B cell (primary cell): ENCODE measurements around the gene CLCF1. TPM values are rescaled to one million over a fixed set of nuclear protein-coding genes. Genes with fewer than 3 reads are reported as not detected.

Experiments used
- ATAC-seq: fragments of 200-7000 bp; cut with Tn5 transposase; one replicate; pipeline ENCODE4 v1.10.0; 2021; ENCODE audit warnings: low read depth, mild to moderate bottlenecking, moderate number of reproducible peaks, moderate library complexity
- CTCF ChIA-PET: fragments of 350-600 bp; sonication (Branson Sonifier 250); formaldehyde crosslinking; loops from one replicate; lab custom pipeline; 2021; ENCODE audit warnings: antibody characterized with exemption, inconsistent platforms; lab: Charles Lee
- POLR2A ChIA-PET: fragments of 350-600 bp; sonication (Branson Sonifier 250); formaldehyde crosslinking; loops from one replicate; lab custom pipeline; 2021; ENCODE audit warnings: antibody characterized with exemption; lab: Charles Lee
- DNase-seq: peaks from one replicate; pipeline ENCODE4 v3.0.0; 2013
- H2AFZ ChIP-seq: 2 replicates; pipeline ENCODE4 v1.6.1; 2012; ENCODE audit warnings: mild to moderate bottlenecking, low read depth, low read length; ENCODE audit not compliant: insufficient read depth, poor library complexity, severe bottlenecking
- H3K27ac ChIP-seq, 2 donors: 1 replicate in 1 of 2; 2 replicates in 1 of 2; pipeline ENCODE4 v1.5.1; 2012 to 2013; ENCODE audit warnings: low read length in 2 of 2, mild to moderate bottlenecking in 2 of 2, moderate library complexity in 1 of 2
- H3K27me3 ChIP-seq, 4 experiments: fragments of 200-600 bp in 1 of 4; sonication (generic) in 1 of 4; replicated peaks in 1 of 4; 1 replicate in 2 of 4; 2 replicates in 2 of 4; pipeline versions ENCODE4 v1.6.1 to v1.7.0; 2013 to 2016; ENCODE audit warnings: low read length in 3 of 4, mild to moderate bottlenecking in 2 of 4, mixed read lengths in 1 of 4, moderate library complexity in 1 of 4; ENCODE audit not compliant: insufficient read depth in 4 of 4, control insufficient read depth in 3 of 4; ENCODE audit errors: control extremely low read depth in 1 of 4
- H3K36me3 ChIP-seq, 2 experiments: replicated peaks in 1 of 2; 1 replicate in 1 of 2; 2 replicates in 1 of 2; pipeline versions ENCODE4 v1.6.1 to v1.7.1; 2013; ENCODE audit warnings: low read length in 1 of 2; ENCODE audit not compliant: insufficient read depth in 2 of 2, control insufficient read depth in 1 of 2; ENCODE audit errors: control extremely low read depth in 1 of 2, extremely low read depth in 1 of 2
- H3K4me1 ChIP-seq, 2 donors: fragments of 200-600 bp in 1 of 2; sonication (generic) in 1 of 2; 1 replicate in 1 of 2; 2 replicates in 1 of 2; pipeline versions ENCODE4 v1.5.1 to v1.6.1; 2013 to 2017; ENCODE audit warnings: low read length in 2 of 2; ENCODE audit not compliant: control insufficient read depth in 2 of 2, insufficient read depth in 2 of 2
- H3K4me2 ChIP-seq: replicated peaks from 2 replicates; pipeline ENCODE3; 2012; ENCODE audit warnings: mild to moderate bottlenecking, low read depth, low read length; ENCODE audit not compliant: poor library complexity, severe bottlenecking
- H3K4me3 ChIP-seq, 5 experiments: fragments of 200-600 bp in 1 of 5; sonication (generic) in 1 of 5; 1 replicate in 3 of 5; 2 replicates in 2 of 5; pipeline versions ENCODE4 v1.5.1 to v1.7.0; 2011 to 2016; ENCODE audit warnings: low read length in 4 of 5, mild to moderate bottlenecking in 4 of 5, low read depth in 2 of 5, control low read depth in 1 of 5, moderate library complexity in 1 of 5; ENCODE audit not compliant: insufficient read depth in 1 of 5; ENCODE audit errors: control extremely low read depth in 1 of 5, extremely low read depth in 1 of 5
- H3K79me2 ChIP-seq: fragments of 200-600 bp; sonication (generic); one replicate; pipeline ENCODE4 v1.6.0; 2016; ENCODE audit warnings: low read length; ENCODE audit not compliant: control insufficient read depth, insufficient read depth
- H3K9ac ChIP-seq: fragments of 200-600 bp; sonication (generic); 2 replicates; pipeline ENCODE4 v1.6.1; 2017; ENCODE audit warnings: mild to moderate bottlenecking, low read length, moderate library complexity
- H3K9me3 ChIP-seq, 3 donors: one replicate each; pipeline versions ENCODE4 v1.6.1 to v1.7.1; 2013; ENCODE audit warnings: low read length in 2 of 3; ENCODE audit not compliant: control insufficient read depth in 2 of 3, insufficient read depth in 1 of 3; ENCODE audit errors: control extremely low read depth in 1 of 3
- H4K20me1 ChIP-seq: 2 replicates; pipeline ENCODE4 v1.6.0; 2012; ENCODE audit warnings: mild to moderate bottlenecking, low read length; ENCODE audit not compliant: insufficient read depth, control insufficient read depth, poor library complexity, severe bottlenecking
- H3K27ac Mint-ChIP-seq: one replicate; pipeline ENCODE4 v1.8.0; 2021; ENCODE audit warnings: mixed read lengths
- H3K27me3 Mint-ChIP-seq: one replicate; pipeline ENCODE4 v1.8.0; 2021; ENCODE audit warnings: mixed read lengths
- H3K4me1 Mint-ChIP-seq: one replicate; pipeline ENCODE4 v1.8.0; 2021; ENCODE audit warnings: mixed read lengths
- H3K4me3 Mint-ChIP-seq: one replicate; pipeline ENCODE4 v1.8.0; 2021; ENCODE audit warnings: mixed read lengths
- H3K9me3 Mint-ChIP-seq: one replicate; pipeline ENCODE4 v1.8.0; 2022; ENCODE audit warnings: mixed read lengths; ENCODE audit not compliant: insufficient read depth
- CTCF ChIP-seq: fragments of 200-600 bp; IDR thresholded peaks from one replicate; pipeline ENCODE4 v1.8.0; 2022; ENCODE audit warnings: antibody characterized with exemption, mild to moderate bottlenecking
- EZH2 ChIP-seq: IDR thresholded peaks from 2 replicates; pipeline ENCODE4 v1.6.1; 2012; ENCODE audit warnings: borderline replicate concordance, low read depth, mild to moderate bottlenecking, moderate library complexity, low read length; ENCODE audit not compliant: insufficient read depth, poor library complexity, severe bottlenecking
- WGBS: methylation state at CpG from one replicate; pipeline ENCODE4 v1.1.5; 2013; ENCODE audit warnings: missing lambda C conversion rate; ENCODE audit not compliant: insufficient coverage; 5-methylcytosine and 5-hydroxymethylcytosine counted together
- intact Hi-C: fragments of 100-400 bp; cut with micrococcal nuclease; formaldehyde crosslinking; loops from one replicate; pipeline ENCODE4 v1.10.0; 2022
- polyA plus RNA-seq: library from polyadenylated mRNA; depleted of rRNA; stranded (reverse); fragments of >200 nt; gene quantifications from 2 replicates; pipeline ENCODE4 v1.2.3, GENCODE V29; 2012
- total RNA-seq, 2 donors: library from RNA; stranded (reverse); fragments of 120-200 nt in 1 of 2; gene quantifications; 1 replicate in 1 of 2; 2 replicates in 1 of 2; pipeline versions ENCODE4 v1.2.3 to v1.2.4, GENCODE V29; 2013 to 2022

CLCF1 gene
- total and polyA plus RNA-seq, 2 donors (not counting 1 experiment from before 2014, with no cell fraction given), result 29.1 to 44.6 TPM

DNA sequence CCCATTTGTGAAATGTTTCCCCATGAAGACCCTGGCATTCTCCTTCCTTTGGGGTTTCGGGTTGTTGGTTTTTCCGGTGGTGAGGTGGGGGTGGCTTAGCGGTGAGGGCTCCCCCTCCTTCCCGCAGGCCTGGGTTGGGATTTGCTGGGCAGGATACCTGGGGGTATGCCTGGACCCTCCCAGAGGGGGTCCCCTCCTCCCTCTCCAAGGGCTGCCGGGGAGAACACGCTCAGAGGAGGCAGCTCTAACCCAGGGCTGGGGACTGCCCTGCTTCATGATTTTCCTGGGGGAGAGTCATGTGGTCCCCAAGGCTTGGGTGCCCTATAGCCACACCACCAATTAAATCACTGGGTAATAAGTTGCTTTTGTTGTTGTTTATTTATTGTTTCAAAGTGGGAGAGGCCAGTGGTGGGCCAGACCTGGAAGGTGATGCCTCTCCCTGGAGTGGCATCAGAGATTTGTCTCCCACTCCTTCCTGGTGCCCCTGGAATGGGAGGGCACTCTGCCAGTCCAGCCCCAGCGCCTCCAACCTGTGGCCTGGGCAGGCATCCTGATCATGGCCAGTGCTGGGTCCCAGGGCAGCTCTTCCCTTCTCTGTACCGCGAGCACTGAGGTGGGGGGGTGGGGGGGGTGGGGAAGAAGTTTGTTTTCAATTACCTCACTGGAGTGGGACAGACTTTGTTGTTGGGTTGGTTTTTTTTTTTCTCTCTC lies 1.3 kb upstream of the CLCF1 start:
- peak overlapping the region; percentile 56 for H2AFZ ChIP-seq
- Mint-ChIP-seq H3K27ac (peak overlapping the region; percentile 92), H3K4me3 (peak overlapping the region; percentile 94), H3K27me3 (no peaks in the 10 kb centered on the region), H3K9me3 (no peaks in the 10 kb centered on the region), H3K4me1 (peaks cover 44% of the 10 kb centered on the region)
- CTCF ChIA-PET, result interaction anchor here (0.6 to 42.2 kb wide), 4 partner anchors 3 to 109 kb away, joined by 3 to 2379 read pairs (median 1191); partner anchors contain the start of genes CLCF1, POLD4 and RAD9A
- no peak for DNase-seq
- H3K27ac ChIP-seq, result no peak overlapping the region
- H3K9me3 ChIP-seq, result no peaks in the 10 kb centered on the region
- whole genome bisulfite sequencing, result 33% methylated on average over 3 of the region's 9 CpGs
- H3K79me2 ChIP-seq, result peaks cover 34% of the 10 kb centered on the region
- no peaks in the 10 kb centered on the region for H3K27me3 ChIP-seq
- H3K36me3 ChIP-seq, result peaks cover 0 to under 1% of the 10 kb centered on the region in 2 experiments
- H4K20me1 ChIP-seq, result peaks cover 25% of the 10 kb centered on the region
- peak overlapping the region; percentile 93 for H3K4me2 ChIP-seq
- intact Hi-C loops, result loop anchor here (1.0 kb wide), 2 partner anchors 17 to 134 kb away; partner anchors contain the start of gene CDK2AP2
- H3K4me1 ChIP-seq, result peaks cover 34 to 41% of the 10 kb centered on the region in 2 donors
- POLR2A ChIA-PET, result interaction anchor here (0.6 to 14.2 kb wide), 13 partner anchors 6 to 112 kb away, joined by 3 to 323 read pairs (median 7); partner anchors contain the start of genes ANKRD13D, POLD4, PPP1CA and PTPRCAP
- no peak overlapping the region for H3K9ac ChIP-seq
- no peak for ATAC-seq
- TF ChIP-seq CTCF, result no peak
- TF ChIP-seq EZH2, result no peak
- H3K4me3 ChIP-seq, result no peak overlapping the region
